Activated gamma-delta T cell treated with anti-CD3 and anti-CD28 coated beads, Interleukin-2, amount 50 U/mL, for 16 hours (primary cell): ENCODE measurements around the gene LMCD1.

ENCODE experiments used
- DNase-seq: peaks from one replicate; pipeline ENCODE4 v3.0.0-alpha.2; 2020; ENCODE audit warnings: low read depth

Gene LMCD1

GRCh38 chr3:8484409-8485140, 17.0 kb upstream of the LMCD1 start:
- no peak for DNase-seq

DNA sequence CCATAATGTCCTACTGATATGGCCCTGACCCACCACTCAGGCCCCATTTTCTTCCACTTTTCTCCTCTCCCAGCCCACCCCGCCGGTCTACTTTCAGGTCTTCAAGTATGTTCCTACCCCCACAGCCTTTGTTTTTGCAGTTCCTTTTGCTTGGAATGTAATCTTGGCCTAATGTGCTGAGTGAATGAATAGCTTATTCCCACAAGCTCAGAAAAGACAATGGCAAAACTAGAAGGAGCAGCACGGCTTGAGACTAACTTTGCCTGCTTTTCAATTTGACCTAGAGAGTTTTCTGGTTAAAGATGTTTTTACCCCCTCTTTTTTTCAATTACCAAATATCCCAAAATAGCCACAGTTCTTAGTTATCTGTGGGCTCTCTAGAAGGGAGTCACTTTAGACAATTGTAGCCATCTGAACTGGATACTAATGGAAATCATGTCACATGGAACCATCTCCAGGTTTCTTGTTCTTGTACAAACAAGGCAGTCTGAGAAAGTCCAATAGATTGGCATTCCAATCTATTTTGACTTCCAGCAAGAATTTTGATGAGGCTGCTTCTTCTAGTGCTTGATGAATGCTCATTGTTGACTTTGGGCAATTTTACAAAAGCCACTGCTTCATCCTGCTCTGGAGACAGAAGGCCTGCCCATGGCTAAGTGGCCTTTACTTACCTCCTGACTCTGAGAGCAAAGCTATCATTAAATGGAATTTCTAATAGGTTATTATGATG, 16.3 kb upstream of the LMCD1 start:
- DNase-seq, result no peak

- no peak for DNase-seq
Measured at GRCh38 chr3:8485943-8486342, 15.7 kb upstream of the LMCD1 start.

DNA sequence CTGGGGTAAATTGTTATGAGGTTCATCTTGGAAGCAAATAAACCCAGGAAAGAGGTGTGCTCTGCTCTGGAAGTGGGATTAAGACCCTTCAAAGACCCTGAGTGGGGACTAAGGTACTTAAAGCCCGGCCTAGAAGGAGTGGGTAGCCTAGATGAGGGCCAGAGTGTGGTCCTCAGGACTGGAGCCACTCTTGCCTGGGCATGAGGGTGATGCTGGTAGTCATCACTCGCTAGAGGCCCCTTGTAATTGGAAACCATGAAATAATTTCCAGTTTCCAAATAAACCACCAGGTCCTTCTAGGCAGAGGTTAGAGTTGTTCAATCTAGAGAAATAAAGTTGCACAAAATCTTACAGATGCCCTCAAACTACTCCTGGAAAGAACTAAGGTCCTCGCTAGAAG, 15.2 kb upstream of the LMCD1 start:
- no peak for DNase-seq

DNA sequence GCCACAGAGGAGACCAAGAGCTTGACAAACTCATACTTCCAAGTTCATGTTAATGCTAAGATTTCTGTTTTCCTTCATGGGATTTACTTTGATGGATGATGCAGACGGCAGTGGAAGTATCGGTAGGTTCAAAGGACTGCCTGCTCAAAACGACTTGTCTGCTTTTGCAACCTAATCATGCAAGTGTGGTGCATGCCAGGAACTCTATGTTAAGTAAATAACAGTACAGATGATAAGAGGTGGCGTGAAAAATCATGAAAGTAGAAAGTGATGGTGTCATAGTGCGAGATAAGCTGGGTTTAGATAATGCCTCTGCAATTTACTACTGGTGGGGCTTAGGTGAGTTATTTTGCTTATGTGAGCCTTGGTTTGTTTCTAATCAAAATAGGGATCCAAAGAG, 14.7 kb upstream of the LMCD1 start:
- no peak for DNase-seq

DNA sequence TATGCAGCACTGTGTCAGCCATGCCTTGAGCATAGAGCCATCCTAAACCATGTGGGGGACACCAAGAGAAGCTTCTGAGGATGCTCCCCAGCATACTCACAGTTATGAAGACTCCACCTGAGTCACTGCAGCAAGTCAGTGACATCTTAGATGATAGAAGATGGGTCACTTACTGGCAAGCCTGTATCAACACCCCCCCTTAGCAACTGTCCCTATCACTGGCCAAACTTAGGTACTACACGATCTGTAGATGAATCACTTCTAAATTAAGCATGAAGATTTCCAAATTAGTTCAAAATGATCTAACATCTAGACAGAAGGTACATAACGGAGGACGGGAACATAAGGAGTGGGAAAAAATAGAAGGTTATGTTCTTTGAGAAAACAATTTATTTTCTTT, 13.2 kb upstream of the LMCD1 start:
- no peak for DNase-seq

- no peak for DNase-seq
Measured at GRCh38 chr3:8488877-8489276, 12.7 kb upstream of the LMCD1 start.

- no peak for DNase-seq
Measured at GRCh38 chr3:8489278-8489792, 12.3 kb upstream of the LMCD1 start.

GRCh38 chr3:8490079-8490552, 11.5 kb upstream of the LMCD1 start:
- no peak for DNase-seq

GRCh38 chr3:8491271-8492144, 10.1 kb upstream of the LMCD1 start:
- no peak for DNase-seq

- DNase-seq, result no peak
Measured at GRCh38 chr3:8492744-8493511, 8.7 kb upstream of the LMCD1 start.

- no peak for DNase-seq
Measured at GRCh38 chr3:8493744-8494143, 7.9 kb upstream of the LMCD1 start.

DNA sequence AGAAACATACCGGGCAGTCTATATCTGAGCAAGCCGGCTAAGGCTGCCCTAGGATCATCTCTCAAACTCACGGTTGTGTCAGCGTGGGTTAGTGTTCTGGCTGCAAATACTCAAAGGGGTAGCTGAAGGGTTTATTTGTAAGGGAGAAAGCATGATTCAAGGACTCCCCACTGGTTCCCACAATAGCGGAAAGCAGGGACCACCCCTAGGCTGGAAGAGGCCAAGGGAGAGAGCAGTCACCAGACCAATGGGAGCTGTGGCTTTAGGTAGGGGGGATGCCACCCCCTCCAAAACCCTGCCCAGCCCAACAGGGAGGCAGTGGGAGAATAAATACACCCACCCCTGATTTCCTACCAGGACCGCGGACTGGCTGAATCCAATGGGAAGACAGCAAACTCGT, 7.3 kb upstream of the LMCD1 start:
- no peak for DNase-seq

DNA sequence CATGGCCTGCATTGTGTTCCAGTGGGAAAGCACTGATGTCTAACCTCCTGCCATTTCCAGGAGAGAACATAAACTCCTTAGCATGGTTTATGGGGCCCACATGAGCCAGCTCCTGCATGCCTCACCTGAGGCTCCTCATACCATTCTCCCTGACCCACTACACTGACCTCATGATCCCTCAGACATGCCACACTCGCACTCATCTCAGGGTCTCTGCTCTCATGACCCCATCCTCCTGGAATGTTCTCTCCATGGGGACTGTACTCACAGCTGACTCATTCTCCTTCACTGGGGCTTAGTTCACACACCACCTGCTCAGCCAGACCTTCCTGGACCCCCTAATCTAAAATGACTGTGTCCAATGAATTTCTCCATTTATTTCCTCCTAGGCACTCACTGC, 4.0 kb upstream of the LMCD1 start:
- no peak for DNase-seq

DNA sequence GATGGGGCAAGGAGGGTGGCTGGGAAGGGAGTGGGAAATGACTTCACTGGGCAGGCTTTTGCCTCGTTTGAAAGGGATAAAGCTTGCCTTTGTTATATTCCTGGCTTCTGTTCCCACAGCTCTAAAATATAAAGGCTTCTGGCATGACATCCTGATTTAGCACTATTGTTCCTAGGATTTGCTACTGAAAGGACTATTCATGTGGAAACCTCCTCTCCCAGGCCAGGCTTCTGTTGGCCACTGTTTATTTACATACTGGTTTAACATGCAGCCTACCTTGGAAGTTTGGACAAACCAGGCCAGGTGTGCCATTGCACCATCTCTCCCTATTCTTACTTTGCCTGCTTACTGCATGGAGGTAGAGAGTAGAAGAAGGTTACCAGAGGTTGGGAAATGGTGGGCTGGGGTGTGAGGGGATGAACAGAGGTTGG, 2.4 kb upstream of the LMCD1 start:
- DNase-seq, result no peak

DNA sequence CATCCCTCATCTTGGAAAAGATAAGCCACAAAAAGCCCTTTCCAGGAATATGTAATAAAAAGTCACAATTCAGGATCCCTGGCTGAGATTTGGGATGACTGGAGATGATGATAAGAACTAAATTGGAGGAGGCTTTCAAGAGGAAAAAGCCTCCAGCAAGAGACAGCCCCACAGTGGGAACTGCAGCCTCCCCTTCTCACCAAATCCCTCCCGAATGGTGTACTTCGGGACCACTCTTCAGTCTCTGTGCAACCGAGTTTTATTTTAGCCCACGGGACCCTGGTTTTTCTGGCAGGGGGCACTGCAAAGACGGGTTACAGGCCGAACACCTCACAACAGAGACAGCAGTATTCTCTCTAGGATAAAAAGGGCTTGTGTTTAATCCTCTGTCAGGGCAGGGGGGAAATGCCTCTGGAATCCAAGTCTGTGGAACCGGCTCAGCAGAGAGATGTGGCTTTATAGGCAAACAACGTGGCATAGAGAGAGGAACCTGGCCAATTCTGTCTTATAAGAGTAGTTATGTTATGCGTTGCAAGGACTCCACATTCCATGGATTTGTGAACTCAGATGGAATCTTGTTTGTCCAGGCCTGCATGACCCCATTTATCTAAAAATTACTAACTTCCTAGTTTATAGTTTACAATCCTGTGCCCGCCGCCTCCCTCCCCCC, 1.2 kb upstream of the LMCD1 start:
- no peak for DNase-seq

DNA sequence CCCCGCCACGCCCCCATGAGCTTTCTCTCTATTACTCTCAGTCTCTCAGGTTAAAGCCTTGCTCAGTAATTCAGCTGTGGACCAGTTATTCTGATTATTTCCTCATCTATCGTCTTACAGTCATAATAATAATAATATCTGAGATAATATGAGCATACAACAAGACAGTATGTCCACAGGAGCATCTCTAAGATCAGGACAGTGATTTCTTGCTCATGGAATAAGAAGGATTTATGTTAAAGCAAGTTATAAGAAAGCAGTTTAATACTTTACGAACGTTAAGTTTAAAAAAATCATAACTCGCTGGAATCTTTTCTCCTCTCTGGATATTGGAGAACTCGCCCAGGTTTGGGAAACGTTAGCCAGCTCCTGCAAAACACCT, 643 bp upstream of the LMCD1 start:
- DNase-seq, result no peak

- no peak for DNase-seq
Measured at GRCh38 chr3:8503461-8503860, 1.8 kb downstream of the LMCD1 start.

DNA sequence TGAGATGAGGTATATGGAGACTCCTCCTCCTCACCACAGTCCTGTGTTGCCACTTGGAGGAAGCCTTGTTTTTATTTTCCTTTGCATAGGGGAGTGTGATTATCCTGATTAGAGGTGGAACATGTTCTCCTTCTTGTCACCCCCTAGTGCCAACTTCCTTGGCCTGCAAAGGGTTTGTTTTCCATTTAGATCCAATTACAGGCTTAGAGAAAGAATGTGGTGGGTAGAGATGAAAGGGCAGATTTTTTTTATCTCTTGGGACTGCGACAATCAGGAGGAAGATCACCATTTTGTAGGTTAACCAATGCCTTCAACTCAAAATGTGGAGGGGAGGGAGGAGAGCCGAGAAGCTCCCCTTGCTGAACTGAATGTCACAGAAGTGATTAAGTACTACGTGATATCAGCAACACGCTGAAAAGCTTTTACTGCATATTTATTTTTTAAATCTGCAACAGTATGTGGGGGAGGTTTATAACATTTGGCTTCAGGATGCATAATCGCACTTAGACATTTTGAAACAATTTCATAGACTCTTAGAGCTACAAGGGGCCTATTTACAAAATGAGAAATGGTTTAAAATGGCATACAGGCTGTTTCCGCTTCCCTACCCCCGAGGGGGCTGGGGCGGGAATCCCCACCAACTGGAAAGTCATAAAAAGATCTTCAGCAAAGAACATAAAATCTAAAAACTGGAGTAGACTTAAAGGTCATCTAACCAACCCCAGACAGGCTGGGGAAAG, 2.4 kb downstream of the LMCD1 start:
- DNase-seq, result no peak

GRCh38 chr3:8504611-8504973, 3.0 kb downstream of the LMCD1 start:
- no peak for DNase-seq

DNA sequence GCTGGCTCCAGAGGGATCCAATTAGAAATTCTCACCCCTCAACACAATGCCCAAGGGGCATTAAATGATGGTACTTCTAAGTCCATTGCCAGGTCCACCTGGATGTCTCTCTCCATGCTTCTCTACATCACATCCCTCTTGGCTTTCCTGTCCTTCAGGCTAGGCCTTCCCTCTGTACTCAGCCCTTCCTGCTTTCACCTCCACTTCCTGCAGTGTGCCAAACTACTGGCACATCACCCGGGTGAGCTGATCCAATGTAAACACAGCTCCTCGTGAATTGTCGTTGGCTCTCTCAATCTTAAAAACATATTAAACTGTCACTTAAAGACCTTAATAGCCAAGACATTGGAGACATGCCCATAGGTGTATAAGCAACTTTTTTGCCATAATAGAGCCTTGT, 4.0 kb downstream of the LMCD1 start:
- no peak for DNase-seq
